HCT116 (cell line): ENCODE results near the gene ARHGAP5. TPM values are rescaled to one million over a fixed set of nuclear protein-coding genes. Genes with fewer than 3 reads are reported as not detected.
A peak's percentile ranks its signal among the peaks of the same experiment; 100 is the strongest.

Source experiments
- ATAC-seq: fragments of 200-7000 bp; cut with Tn5 transposase; 2 replicates; pipeline ENCODE4 v1.9.1; 2020; ENCODE audit warnings: mild to moderate bottlenecking, moderate library complexity
- BruUV-seq: library from RNA; stranded (reverse); fragments of 400-500 nt; replicated peaks from 2 replicates; lab custom pipeline; 2021; lab: Mats Ljungman, UMichigan
- CTCF ChIA-PET: fragments of 300-600 bp; sonication (Branson Sonifier 250); formaldehyde crosslinking; loops from one replicate; lab custom pipeline; 2021; ENCODE audit warnings: antibody characterized with exemption; lab: Charles Lee
- POLR2A ChIA-PET: fragments of 300-600, 350-600 bp; sonication (Branson Sonifier 250); formaldehyde crosslinking; loops from one replicate; lab custom pipeline; 2021; ENCODE audit warnings: antibody characterized with exemption; lab: Charles Lee
- RAD21 ChIA-PET, 2 experiments: fragments of 300-600 bp; sonication (Branson Sonifier 250); formaldehyde crosslinking; loops; one replicate each; lab custom pipeline; 2023; ENCODE audit warnings: low total read pairs in 2 of 2; ENCODE audit not compliant: uncharacterized antibody in 2 of 2, unreplicated experiment in 2 of 2, low non-redundant PET in 1 of 2; lab: Charles Lee
- DNase-seq: peaks from one replicate; pipeline ENCODE4 v3.0.0-alpha.2; 2010; ENCODE audit warnings: low read depth, low spot score
- H2AFZ ChIP-seq: fragments of 200-600 bp; shearing (Covaris generic), sonication (generic); 2 replicates; pipeline ENCODE4 v1.6.1; 2017; ENCODE audit warnings: low read depth, mixed run types, mixed read lengths, antibody characterized with exemption, low read length; ENCODE audit not compliant: poor library complexity, severe bottlenecking
- H3K27ac ChIP-seq: 2 replicates; pipeline ENCODE4 v1.5.1; 2012; ENCODE audit warnings: low read depth, low read length
- H3K27me3 ChIP-seq: fragments of 200-600 bp; sonication (generic); 2 replicates; pipeline ENCODE4 v1.6.1; 2016; ENCODE audit warnings: mixed run types, low read length, mixed read lengths; ENCODE audit not compliant: insufficient read depth
- H3K36me3 ChIP-seq, 2 experiments: fragments of 200-500 bp in 1 of 2; fragments of 200-600 bp in 1 of 2; sonication (Bioruptor generic) in 1 of 2; sonication (generic) in 1 of 2; 2 replicates each; pipeline versions ENCODE4 v1.5.1 to v1.6.1; 2014 to 2016; ENCODE audit warnings: low read length in 2 of 2, inconsistent platforms in 1 of 2, mixed read lengths in 1 of 2, mixed run types in 1 of 2; ENCODE audit not compliant: insufficient read depth in 2 of 2, control insufficient read depth in 1 of 2
- H3K4me1 ChIP-seq, 2 experiments: fragments of 200-600 bp in 1 of 2; sonication (generic) in 1 of 2; 2 replicates each; pipeline versions ENCODE4 v1.5.1 to v1.6.1; 2012 to 2017; ENCODE audit warnings: low read length in 2 of 2, inconsistent platforms in 1 of 2, mild to moderate bottlenecking in 1 of 2, mixed read lengths in 1 of 2, mixed run types in 1 of 2, moderate library complexity in 1 of 2; ENCODE audit not compliant: insufficient read depth in 2 of 2, control insufficient read depth in 1 of 2
- H3K4me2 ChIP-seq: fragments of 200-600 bp; sonication (generic); 2 replicates; pipeline ENCODE4 v1.6.1; 2017; ENCODE audit warnings: mixed run types, low read length, mixed read lengths
- H3K4me3 ChIP-seq, 2 experiments: fragments of 200-600 bp in 1 of 2; sonication (generic) in 1 of 2; replicated peaks in 1 of 2; 2 replicates each; pipeline ENCODE4 v1.5.1; 2011 to 2016; ENCODE audit warnings: low read length in 2 of 2, control low read depth in 1 of 2, low read depth in 1 of 2, mild to moderate bottlenecking in 1 of 2, mixed read lengths in 1 of 2, mixed run types in 1 of 2
- H3K79me2 ChIP-seq: fragments of 200-600 bp; sonication (generic); 2 replicates; pipeline ENCODE4 v1.6.1; 2017; ENCODE audit warnings: mild to moderate bottlenecking, mixed run types, low read length, moderate library complexity, mixed read lengths; ENCODE audit not compliant: insufficient read depth
- H3K9ac ChIP-seq: fragments of 200-600 bp; sonication (generic); 2 replicates; pipeline ENCODE4 v1.6.1; 2016; ENCODE audit warnings: low read length, mixed read lengths
- H3K9me2 ChIP-seq: fragments of 200-600 bp; sonication (generic), shearing (Covaris generic); 2 replicates; pipeline ENCODE4 v1.6.1; 2017; ENCODE audit warnings: mixed run types, mild to moderate bottlenecking, moderate library complexity; ENCODE audit not compliant: insufficient read depth
- H3K9me3 ChIP-seq, 2 experiments: fragments of 200-500 bp in 1 of 2; fragments of 200-600 bp in 1 of 2; sonication (Bioruptor generic) in 1 of 2; sonication (generic) in 1 of 2; 2 replicates each; pipeline ENCODE4 v1.6.1; 2014 to 2017; ENCODE audit warnings: low read length in 2 of 2, mixed read lengths in 2 of 2, inconsistent platforms in 1 of 2, low read depth in 1 of 2, mild to moderate bottlenecking in 1 of 2, mixed run types in 1 of 2, moderate library complexity in 1 of 2; ENCODE audit not compliant: control insufficient read depth in 1 of 2, insufficient read depth in 1 of 2
- H4K20me1 ChIP-seq: fragments of 200-600 bp; sonication (generic), shearing (Covaris generic); 2 replicates; pipeline ENCODE4 v1.6.1; 2017; ENCODE audit warnings: mixed run types, mild to moderate bottlenecking, moderate library complexity; ENCODE audit not compliant: insufficient read depth
- CBX3 ChIP-seq: IDR thresholded peaks from 2 replicates; pipeline ENCODE4 v1.6.1; 2012; ENCODE audit warnings: low read depth
- ELF1 ChIP-seq: IDR thresholded peaks from 2 replicates; pipeline ENCODE4 v1.6.1; 2012; ENCODE audit warnings: low read depth, borderline replicate concordance
- EZH2phosphoT487 ChIP-seq: fragments of 200-600 bp; IDR thresholded peaks from 2 replicates; pipeline ENCODE4 v1.6.1; 2018; ENCODE audit warnings: antibody characterized with exemption, borderline replicate concordance
- POLR2AphosphoS5 ChIP-seq: IDR thresholded peaks from 2 replicates; pipeline ENCODE4 v1.6.1; 2011; ENCODE audit warnings: mild to moderate bottlenecking, low read depth, low read length, moderate library complexity
- TCF7L2 ChIP-seq: IDR thresholded peaks from 2 replicates; pipeline ENCODE4 v1.7.0; 2011; ENCODE audit warnings: borderline replicate concordance, inconsistent platforms; ENCODE audit not compliant: insufficient read depth, insufficient read length; ENCODE audit errors: extremely low read depth
- intact Hi-C: fragments of 100-400 bp; cut with micrococcal nuclease; formaldehyde crosslinking; loops from 2 replicates; pipeline ENCODE4 v1.10.0; 2022
- total RNA-seq: library from RNA; stranded (reverse); gene quantifications from one replicate; pipeline ENCODE4 v1.2.1, GENCODE V29; 2021; ENCODE audit not compliant: unreplicated experiment
- TF ChIP-seq, protein P1 (sequence below): IDR thresholded peaks from 2 replicates; pipeline ENCODE4 v1.6.1; 2012; ENCODE audit warnings: low read depth

ARHGAP5 gene
- total RNA-seq, 1 experiment from 2014 or later: 66.7 TPM

- DNase-seq (no peak), ATAC-seq (peak; percentile 20)
- Histone ChIP-seq H3K79me2 (peaks cover 39% of the 10 kb centered on the region), H2AFZ (no peak overlapping the region), H3K4me1 (peaks cover 19 to 46% of the 10 kb centered on the region in 2 experiments), H3K27ac (peak overlapping the region; percentile 87), H3K4me2 (peak overlapping the region; percentile 93), H3K36me3 (no peaks in the 10 kb centered on the region), H3K9me2 (no peaks in the 10 kb centered on the region), H3K9me3 (no peaks in the 10 kb centered on the region), H3K4me3 (peak overlapping the region; percentile 60 to 93), H4K20me1 (peaks cover 8% of the 10 kb centered on the region; the same call in 1 of the 2 replicates), H3K9ac (peak overlapping the region; percentile 92), H3K27me3 (no peaks in the 10 kb centered on the region)
- CTCF ChIA-PET: interaction anchor here (0.6 to 2.3 kb wide), 5 partner anchors 110 to 565 kb away, joined by 3 to 5 read pairs (median 4); no protein-coding TSS in a partner anchor
- POLR2A ChIA-PET: interaction anchor here (0.7 to 2.7 kb wide), 4 partner anchors 16 to 655 kb away, joined by 4 to 8 read pairs (median 6); partner anchors contain the start of genes HEATR5A and RNU6-8
- intact Hi-C loops: loop anchor here (2.0 to 10.0 kb wide), 4 partner anchors 127 to 561 kb away; partner anchors contain the start of genes RNU6-7 and RNU6-8
- BruUV-seq: TSS peak; percentile 96
- RAD21 ChIA-PET: interaction anchor here in 1 of 2 experiments (1.2 kb wide), 1 partner anchor 177 kb away, joined by 3 read pairs; no protein-coding TSS in a partner anchor
- no peak for TF ChIP-seq CBX3
- TF ChIP-seq TCF7L2: no peak
- TF ChIP-seq, protein P1, sequence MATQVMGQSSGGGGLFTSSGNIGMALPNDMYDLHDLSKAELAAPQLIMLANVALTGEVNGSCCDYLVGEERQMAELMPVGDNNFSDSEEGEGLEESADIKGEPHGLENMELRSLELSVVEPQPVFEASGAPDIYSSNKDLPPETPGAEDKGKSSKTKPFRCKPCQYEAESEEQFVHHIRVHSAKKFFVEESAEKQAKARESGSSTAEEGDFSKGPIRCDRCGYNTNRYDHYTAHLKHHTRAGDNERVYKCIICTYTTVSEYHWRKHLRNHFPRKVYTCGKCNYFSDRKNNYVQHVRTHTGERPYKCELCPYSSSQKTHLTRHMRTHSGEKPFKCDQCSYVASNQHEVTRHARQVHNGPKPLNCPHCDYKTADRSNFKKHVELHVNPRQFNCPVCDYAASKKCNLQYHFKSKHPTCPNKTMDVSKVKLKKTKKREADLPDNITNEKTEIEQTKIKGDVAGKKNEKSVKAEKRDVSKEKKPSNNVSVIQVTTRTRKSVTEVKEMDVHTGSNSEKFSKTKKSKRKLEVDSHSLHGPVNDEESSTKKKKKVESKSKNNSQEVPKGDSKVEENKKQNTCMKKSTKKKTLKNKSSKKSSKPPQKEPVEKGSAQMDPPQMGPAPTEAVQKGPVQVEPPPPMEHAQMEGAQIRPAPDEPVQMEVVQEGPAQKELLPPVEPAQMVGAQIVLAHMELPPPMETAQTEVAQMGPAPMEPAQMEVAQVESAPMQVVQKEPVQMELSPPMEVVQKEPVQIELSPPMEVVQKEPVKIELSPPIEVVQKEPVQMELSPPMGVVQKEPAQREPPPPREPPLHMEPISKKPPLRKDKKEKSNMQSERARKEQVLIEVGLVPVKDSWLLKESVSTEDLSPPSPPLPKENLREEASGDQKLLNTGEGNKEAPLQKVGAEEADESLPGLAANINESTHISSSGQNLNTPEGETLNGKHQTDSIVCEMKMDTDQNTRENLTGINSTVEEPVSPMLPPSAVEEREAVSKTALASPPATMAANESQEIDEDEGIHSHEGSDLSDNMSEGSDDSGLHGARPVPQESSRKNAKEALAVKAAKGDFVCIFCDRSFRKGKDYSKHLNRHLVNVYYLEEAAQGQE: no peak
- TF ChIP-seq ELF1: no peak
- no peak for TF ChIP-seq EZH2phosphoT487
- no peak for TF ChIP-seq POLR2AphosphoS5
Observed at GRCh38 chr14:32075672-32076277, 1.3 kb upstream of the ARHGAP5 start.
